ENCODE measurements around the gene DGKB. TPM values are rescaled to one million over a fixed set of nuclear protein-coding genes. Genes with fewer than 3 reads are reported as not detected.

The DGKB gene
- total RNA-seq, 4 donors from 2014 or later: 17.3 to 54.9 (median 26.1) TPM

DNA sequence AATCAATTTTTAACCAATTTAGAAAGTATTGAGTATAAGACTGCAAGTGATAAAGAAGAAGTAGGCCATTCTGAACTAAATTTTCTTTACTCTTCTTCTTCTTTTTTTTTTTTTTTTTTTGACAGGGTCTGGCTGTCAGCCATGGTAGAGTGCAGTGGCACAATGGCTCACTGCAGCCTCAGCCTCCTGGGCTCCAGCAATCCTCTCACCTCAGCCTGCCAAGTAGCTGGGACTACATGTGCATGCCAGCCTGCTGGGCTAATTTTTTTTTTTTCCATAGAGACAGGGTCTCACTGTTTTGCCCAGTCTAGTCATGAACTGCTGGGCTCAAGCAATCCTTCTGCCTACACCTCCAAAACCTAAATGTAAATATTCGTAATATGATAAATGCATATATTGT lies 63.2 kb downstream of the DGKB start:
- no peaks in the 10 kb centered on the region for H3K9me3 ChIP-seq
- H3K27me3 ChIP-seq: no peaks in the 10 kb centered on the region
- H3K36me3 ChIP-seq: peaks cover 0 to 5% of the 10 kb centered on the region in 2 donors
- peaks cover 0 to 24% (median 0%) of the 10 kb centered on the region in 3 donors for H3K4me1 ChIP-seq
- no peak for ATAC-seq
- WGBS, 2 donors (ENCODE audit: low coverage in 1 of 2): 92 to 100% methylated on average over 1 of the region's 1 CpG
- TF ChIP-seq, protein P1, sequence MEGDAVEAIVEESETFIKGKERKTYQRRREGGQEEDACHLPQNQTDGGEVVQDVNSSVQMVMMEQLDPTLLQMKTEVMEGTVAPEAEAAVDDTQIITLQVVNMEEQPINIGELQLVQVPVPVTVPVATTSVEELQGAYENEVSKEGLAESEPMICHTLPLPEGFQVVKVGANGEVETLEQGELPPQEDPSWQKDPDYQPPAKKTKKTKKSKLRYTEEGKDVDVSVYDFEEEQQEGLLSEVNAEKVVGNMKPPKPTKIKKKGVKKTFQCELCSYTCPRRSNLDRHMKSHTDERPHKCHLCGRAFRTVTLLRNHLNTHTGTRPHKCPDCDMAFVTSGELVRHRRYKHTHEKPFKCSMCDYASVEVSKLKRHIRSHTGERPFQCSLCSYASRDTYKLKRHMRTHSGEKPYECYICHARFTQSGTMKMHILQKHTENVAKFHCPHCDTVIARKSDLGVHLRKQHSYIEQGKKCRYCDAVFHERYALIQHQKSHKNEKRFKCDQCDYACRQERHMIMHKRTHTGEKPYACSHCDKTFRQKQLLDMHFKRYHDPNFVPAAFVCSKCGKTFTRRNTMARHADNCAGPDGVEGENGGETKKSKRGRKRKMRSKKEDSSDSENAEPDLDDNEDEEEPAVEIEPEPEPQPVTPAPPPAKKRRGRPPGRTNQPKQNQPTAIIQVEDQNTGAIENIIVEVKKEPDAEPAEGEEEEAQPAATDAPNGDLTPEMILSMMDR (IDR thresholded peaks at IDR 0.05): no peak
- TF ChIP-seq POLR2A (IDR thresholded peaks at IDR 0.05) (no peak), EP300 (IDR thresholded peaks at IDR 0.05) (no peak), POLR2AphosphoS5 (IDR thresholded peaks at IDR 0.05) (no peak)
- H3K4me3 ChIP-seq: no peak overlapping the region
- no peak overlapping the region for H3K27ac ChIP-seq

DNA sequence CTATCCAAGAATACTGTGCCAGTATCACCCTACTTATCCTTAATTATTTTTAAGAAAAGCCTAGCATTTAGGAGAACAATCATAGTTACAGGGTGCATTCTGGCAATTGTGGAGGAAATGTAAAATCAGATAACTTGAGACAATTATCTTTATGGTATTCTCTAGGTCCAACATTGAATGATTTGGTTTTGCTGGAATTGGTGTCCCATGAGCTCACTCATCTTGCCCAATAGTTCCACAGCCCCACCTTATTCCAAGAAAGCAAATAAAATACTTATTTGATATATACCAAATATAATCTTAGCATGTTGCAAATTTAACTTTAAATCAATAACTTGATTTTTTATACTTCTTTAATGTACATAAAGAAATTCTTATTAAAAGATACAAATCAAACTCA lies 65.3 kb downstream of the DGKB start:
- Histone ChIP-seq H3K27ac (no peak overlapping the region), H3K4me1 (peaks cover 0 to 27% (median 0%) of the 10 kb centered on the region in 3 donors), H3K4me3 (no peak overlapping the region), H3K27me3 (no peaks in the 10 kb centered on the region), H3K36me3 (peaks cover 0 to 5% of the 10 kb centered on the region in 2 donors), H3K9me3 (no peaks in the 10 kb centered on the region)
- ATAC-seq: no peak
- TF ChIP-seq, protein P1 (IDR thresholded peaks at IDR 0.05): no peak
- TF ChIP-seq POLR2AphosphoS5 (IDR thresholded peaks at IDR 0.05): no peak
- TF ChIP-seq EP300 (IDR thresholded peaks at IDR 0.05): no peak
- TF ChIP-seq POLR2A (IDR thresholded peaks at IDR 0.05): no peak

DNA sequence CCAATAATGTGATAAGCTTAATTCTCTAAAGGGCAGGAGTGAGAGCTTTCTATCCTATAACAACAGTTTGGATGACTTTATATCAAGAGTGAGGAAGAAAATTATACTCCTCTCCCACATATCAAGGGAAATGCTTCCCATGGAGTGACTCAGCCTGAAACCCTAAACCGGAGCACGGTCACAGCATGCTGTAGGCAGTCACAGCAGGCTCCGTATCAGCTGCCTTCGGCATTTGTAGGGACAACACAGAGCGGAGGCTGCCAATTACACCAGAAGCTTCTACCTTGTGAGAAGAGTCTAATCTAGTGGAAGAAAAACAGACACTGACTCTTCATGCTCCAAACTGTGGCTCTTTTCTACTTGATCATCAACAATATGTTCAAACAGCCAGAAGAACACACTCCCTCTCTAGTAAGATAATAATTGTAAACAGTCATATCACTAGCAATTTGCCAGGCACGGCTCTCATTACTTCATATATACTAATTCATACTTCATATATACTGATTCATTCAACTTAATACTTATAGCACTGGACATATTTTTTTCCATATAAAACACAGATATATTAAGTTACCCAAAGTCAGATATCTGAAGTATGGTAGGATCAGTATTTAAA lies 65.9 kb downstream of the DGKB start:
- no peak for ATAC-seq
- no peak overlapping the region for H3K4me3 ChIP-seq
- H3K4me1 ChIP-seq: peaks cover 0 to 27% (median 0%) of the 10 kb centered on the region in 3 donors
- no peak overlapping the region for H3K27ac ChIP-seq
- no peak for TF ChIP-seq POLR2A (IDR thresholded peaks at IDR 0.05)
- TF ChIP-seq, protein P1 (IDR thresholded peaks at IDR 0.05): no peak
- no peak for TF ChIP-seq EP300 (IDR thresholded peaks at IDR 0.05)
- no peak for TF ChIP-seq POLR2AphosphoS5 (IDR thresholded peaks at IDR 0.05)
- no peaks in the 10 kb centered on the region for H3K27me3 ChIP-seq
- H3K9me3 ChIP-seq: no peaks in the 10 kb centered on the region
- WGBS, 2 donors (ENCODE audit: low coverage in 1 of 2): 40 to 65% methylated on average over 3 to 6 of the region's 6 CpGs
- peaks cover 0 to 5% of the 10 kb centered on the region in 2 donors for H3K36me3 ChIP-seq

DNA sequence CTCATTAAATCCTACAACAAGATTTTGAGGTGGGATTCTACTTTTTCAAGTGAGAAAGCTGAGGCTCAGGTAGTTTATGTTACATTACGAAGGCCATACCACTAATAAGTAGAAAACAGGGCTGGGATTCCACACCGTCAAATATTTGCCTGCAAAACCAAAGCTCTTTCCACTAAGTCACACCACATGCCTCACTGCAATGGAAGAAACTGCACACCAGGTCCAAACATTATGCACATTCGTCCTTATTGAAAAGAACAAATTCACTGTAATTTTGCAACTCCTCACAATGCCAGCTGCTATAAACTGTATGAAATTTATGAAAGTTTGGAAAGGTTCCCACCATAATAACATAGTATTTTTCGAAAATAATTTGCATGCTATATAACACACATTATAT lies 66.5 kb downstream of the DGKB start:
- peaks cover 0 to 5% of the 10 kb centered on the region in 2 donors for H3K36me3 ChIP-seq
- H3K4me1 ChIP-seq: peaks cover 0 to 27% (median 0%) of the 10 kb centered on the region in 3 donors
- no peaks in the 10 kb centered on the region for H3K27me3 ChIP-seq
- no peaks in the 10 kb centered on the region for H3K9me3 ChIP-seq
- ATAC-seq: no peak
- 72 to 92% methylated on average over 2 to 4 of the region's 4 CpGs for WGBS, 2 donors (ENCODE audit: low coverage in 1 of 2)
- TF ChIP-seq EP300 (IDR thresholded peaks at IDR 0.05) (no peak), POLR2A (IDR thresholded peaks at IDR 0.05) (no peak), POLR2AphosphoS5 (IDR thresholded peaks at IDR 0.05) (no peak)
- TF ChIP-seq, protein P1 (IDR thresholded peaks at IDR 0.05): no peak
- no peak overlapping the region for H3K27ac ChIP-seq
- H3K4me3 ChIP-seq: no peak overlapping the region

DNA sequence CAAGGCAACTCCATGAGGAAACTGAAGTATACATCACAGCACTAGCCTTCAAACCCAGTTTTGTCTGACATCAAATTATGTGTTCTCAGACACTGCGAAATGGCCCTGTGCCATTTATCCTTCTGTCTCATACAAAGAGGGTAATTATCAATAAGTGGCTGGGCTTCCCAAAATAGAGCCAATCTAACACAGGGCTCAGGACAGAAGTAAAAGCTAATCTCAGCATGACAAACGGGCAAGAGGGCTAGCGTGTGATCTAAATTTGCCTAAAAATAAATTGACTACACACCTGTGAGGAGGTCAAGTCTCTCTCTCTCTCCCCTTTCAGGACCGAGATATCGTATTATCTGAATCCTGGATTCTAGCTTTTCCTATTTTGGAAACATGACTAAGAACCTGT lies 67.2 kb downstream of the DGKB start:
- peaks cover 0 to 27% (median 0%) of the 10 kb centered on the region in 3 donors for H3K4me1 ChIP-seq
- no peaks in the 10 kb centered on the region for H3K9me3 ChIP-seq
- no peak overlapping the region for H3K4me3 ChIP-seq
- no peaks in the 10 kb centered on the region for H3K36me3 ChIP-seq
- H3K27ac ChIP-seq: no peak overlapping the region
- TF ChIP-seq POLR2A (IDR thresholded peaks at IDR 0.05) (no peak), EP300 (IDR thresholded peaks at IDR 0.05) (no peak), POLR2AphosphoS5 (IDR thresholded peaks at IDR 0.05) (no peak)
- TF ChIP-seq, protein P1 (IDR thresholded peaks at IDR 0.05): no peak
- no peak for ATAC-seq
- 78 to 82% methylated on average over 5 of the region's 5 CpGs for WGBS, 2 donors (ENCODE audit: low coverage in 1 of 2)
- H3K27me3 ChIP-seq: no peaks in the 10 kb centered on the region

Measured in gastroesophageal sphincter (tissue), 4 donors.